Immature natural killer cell (primary cell): ENCODE data around the gene NTM. TPM values are rescaled to one million over a fixed set of nuclear protein-coding genes. Genes with fewer than 3 reads are reported as not detected.

ENCODE experiments used
- DNase-seq, 3 donors: peaks; one replicate each; pipeline ENCODE4 v3.0.0; 2022; ENCODE audit warnings: mixed read lengths in 1 of 3
- H3K27ac Mint-ChIP-seq, 6 donors: one replicate each; pipeline ENCODE4 v1.8.0; 2020; ENCODE audit warnings: mixed read lengths in 6 of 6, mild to moderate bottlenecking in 5 of 6, inconsistent platforms in 4 of 6, moderate library complexity in 3 of 6
- H3K27me3 Mint-ChIP-seq, 3 donors: one replicate each; pipeline ENCODE4 v1.8.0; 2020 to 2021; ENCODE audit warnings: low read depth in 3 of 3, mild to moderate bottlenecking in 3 of 3, mixed read lengths in 3 of 3, moderate library complexity in 3 of 3, inconsistent platforms in 1 of 3
- H3K36me3 Mint-ChIP-seq, 3 donors: one replicate each; pipeline ENCODE4 v1.8.0; 2020; ENCODE audit warnings: mixed read lengths in 3 of 3, inconsistent platforms in 2 of 3, mild to moderate bottlenecking in 2 of 3
- H3K4me1 Mint-ChIP-seq, 2 donors: one replicate each; pipeline ENCODE4 v1.8.0; 2020; ENCODE audit warnings: inconsistent platforms in 2 of 2, mild to moderate bottlenecking in 2 of 2, mixed read lengths in 2 of 2, moderate library complexity in 1 of 2
- H3K4me3 Mint-ChIP-seq, 5 donors: one replicate each; pipeline ENCODE4 v1.8.0; 2020; ENCODE audit warnings: mild to moderate bottlenecking in 5 of 5, mixed read lengths in 5 of 5, inconsistent platforms in 3 of 5, moderate library complexity in 3 of 5
- H3K9me3 Mint-ChIP-seq, 6 donors: one replicate each; pipeline ENCODE4 v1.8.0; 2020; ENCODE audit warnings: mild to moderate bottlenecking in 6 of 6, mixed read lengths in 6 of 6, inconsistent platforms in 4 of 6, moderate library complexity in 3 of 6
- polyA plus RNA-seq, 3 donors: library from polyadenylated mRNA; unstranded; fragments of 300-500 nt; fragmentation: Illumina TruSeq; gene quantifications; one replicate each; pipeline ENCODE4 v1.2.3, GENCODE V29; 2021

NTM gene
- polyA plus RNA-seq, 3 donors from 2014 or later: not detected

- H3K4me1 Mint-ChIP-seq: no peaks in the 10 kb centered on the region
- peaks cover 7 to 9% (median 8%) of the 10 kb centered on the region in 3 donors for H3K27me3 Mint-ChIP-seq
- no peak overlapping the region for H3K27ac Mint-ChIP-seq
- no peak for DNase-seq
- H3K36me3 Mint-ChIP-seq: peaks cover 0 to 3% (median 0%) of the 10 kb centered on the region in 3 donors
- peaks cover 0 to 14% (median under 1%) of the 10 kb centered on the region in 6 donors for H3K9me3 Mint-ChIP-seq
- H3K4me3 Mint-ChIP-seq: no peak overlapping the region
Observed at GRCh38 chr11:131914361-131914774, 544.0 kb downstream of the NTM start.

GRCh38 chr11:131916638-131917037 lies 546.2 kb downstream of the NTM start:
- H3K9me3 Mint-ChIP-seq: peaks cover 0 to 9% (median under 1%) of the 10 kb centered on the region in 6 donors
- no peak for DNase-seq
- H3K4me3 Mint-ChIP-seq: no peak overlapping the region
- peaks cover 3 to 7% (median 4%) of the 10 kb centered on the region in 3 donors for H3K27me3 Mint-ChIP-seq
- no peak overlapping the region for H3K27ac Mint-ChIP-seq
- H3K4me1 Mint-ChIP-seq: no peaks in the 10 kb centered on the region
- H3K36me3 Mint-ChIP-seq: no peaks in the 10 kb centered on the region

DNA sequence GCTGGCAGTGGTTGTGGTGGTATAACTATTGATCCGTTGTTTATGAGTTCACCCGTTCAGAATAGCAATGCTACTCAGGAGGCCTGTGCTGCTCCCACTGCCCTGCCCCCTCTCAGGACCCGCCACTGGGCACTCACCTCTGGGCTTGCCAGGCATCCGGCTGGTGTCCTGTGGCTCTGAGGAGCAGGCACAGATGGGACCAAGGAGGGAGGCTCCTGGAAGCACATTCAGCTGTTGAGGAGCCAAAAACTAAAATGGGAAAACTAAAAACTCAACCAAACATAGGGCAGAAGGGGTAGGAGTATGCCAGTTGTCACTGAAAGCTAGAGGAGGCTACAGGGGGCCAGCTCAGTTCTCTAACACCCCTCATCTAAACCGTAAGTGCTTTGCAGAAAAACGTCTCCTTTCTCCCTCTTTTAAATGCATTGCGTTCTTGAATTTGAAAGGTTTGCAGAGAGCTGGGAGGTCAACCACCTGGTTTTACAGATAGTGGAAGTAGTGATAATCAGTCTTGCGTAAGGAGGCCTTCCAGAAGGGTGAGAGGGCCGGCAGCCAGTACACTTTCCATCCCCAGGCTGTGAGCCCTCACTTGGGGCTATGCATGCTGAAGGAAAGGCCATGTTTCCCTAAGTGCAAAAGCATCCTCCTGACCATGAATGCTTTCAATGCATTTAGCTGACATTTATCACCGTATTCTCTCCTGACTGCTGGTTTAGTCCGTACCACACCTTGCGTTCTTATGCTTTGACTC lies 547.4 kb downstream of the NTM start:
- DNase-seq: no peak
- Mint-ChIP-seq H3K27ac (no peak overlapping the region), H3K4me1 (no peaks in the 10 kb centered on the region), H3K9me3 (peaks cover 0 to 6% (median 3%) of the 10 kb centered on the region in 6 donors), H3K36me3 (no peaks in the 10 kb centered on the region), H3K4me3 (no peak overlapping the region), H3K27me3 (peaks cover under 1 to 7% (median 2%) of the 10 kb centered on the region in 3 donors)

DNA sequence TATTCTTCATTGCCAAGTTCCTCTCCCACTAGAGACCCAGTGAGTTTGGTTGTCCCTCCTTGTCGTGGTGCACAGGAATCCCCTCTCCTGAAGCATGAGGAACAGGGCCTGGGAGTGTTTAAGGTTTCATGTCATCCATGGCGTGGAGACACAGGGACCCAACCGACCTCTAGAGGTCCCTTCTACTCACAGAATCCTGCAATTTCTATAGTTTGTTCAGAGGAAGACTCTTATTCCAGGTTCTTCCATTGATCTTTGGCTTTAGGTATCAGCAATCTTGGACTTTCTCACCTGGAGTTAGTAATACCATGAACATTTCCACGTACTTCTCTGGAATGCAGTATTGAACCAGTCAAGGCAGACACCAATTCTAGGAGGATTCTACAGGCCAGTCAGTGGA lies 548.2 kb downstream of the NTM start:
- no peak overlapping the region for H3K4me3 Mint-ChIP-seq
- DNase-seq: no peak
- no peak overlapping the region for H3K27ac Mint-ChIP-seq
- peaks cover 0 to 4% (median 2%) of the 10 kb centered on the region in 3 donors for H3K27me3 Mint-ChIP-seq
- H3K4me1 Mint-ChIP-seq: no peaks in the 10 kb centered on the region
- H3K36me3 Mint-ChIP-seq: no peaks in the 10 kb centered on the region
- peaks cover 0 to 5% (median 3%) of the 10 kb centered on the region in 6 donors for H3K9me3 Mint-ChIP-seq

DNA sequence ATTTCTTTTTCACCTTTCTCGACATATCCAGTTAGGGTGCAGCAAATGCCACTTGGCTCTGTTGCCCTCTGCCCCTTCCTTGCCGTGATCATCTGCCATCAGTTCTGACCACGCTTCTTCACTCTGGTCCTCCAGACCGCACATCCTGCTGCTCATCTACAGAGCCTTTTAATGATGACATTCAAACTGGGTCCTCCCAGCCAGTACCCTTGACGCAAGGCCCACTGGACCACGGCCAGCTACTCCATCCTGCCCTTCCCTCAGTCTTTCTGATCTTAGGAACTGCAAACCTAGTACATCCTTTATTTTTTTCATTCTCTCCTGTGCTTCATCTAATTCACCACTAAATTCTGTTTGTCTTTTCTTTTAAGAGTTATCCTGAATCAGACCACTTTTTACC lies 551.8 kb downstream of the NTM start:
- H3K9me3 Mint-ChIP-seq: peaks cover 0 to 15% (median 5%) of the 10 kb centered on the region in 6 donors
- no peak overlapping the region for H3K27ac Mint-ChIP-seq
- no peak overlapping the region for H3K4me3 Mint-ChIP-seq
- H3K36me3 Mint-ChIP-seq: no peaks in the 10 kb centered on the region
- no peaks in the 10 kb centered on the region for H3K4me1 Mint-ChIP-seq
- DNase-seq: no peak
- H3K27me3 Mint-ChIP-seq: peaks cover 0 to 3% (median 2%) of the 10 kb centered on the region in 3 donors

DNA sequence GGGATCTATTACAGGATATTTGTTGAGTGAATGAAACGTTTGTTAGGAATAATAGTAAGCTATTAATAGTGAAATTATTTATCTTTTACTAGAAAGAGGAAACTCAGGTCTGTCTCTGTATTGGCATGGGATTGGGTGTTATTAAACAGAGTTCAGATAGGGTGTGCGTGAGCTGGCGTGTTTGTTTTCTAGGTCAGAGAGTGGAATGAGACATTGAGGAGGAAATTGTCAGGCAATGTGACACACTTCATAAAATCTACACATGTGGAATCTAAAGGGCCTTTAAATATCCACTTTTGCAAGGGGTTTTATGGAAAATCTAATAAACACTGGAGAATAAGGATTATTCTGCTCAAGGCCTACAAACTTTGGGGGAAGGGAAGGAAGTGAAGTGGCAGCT lies 552.9 kb downstream of the NTM start:
- Mint-ChIP-seq H3K9me3 (peaks cover 0 to 15% (median 5%) of the 10 kb centered on the region in 6 donors), H3K36me3 (no peaks in the 10 kb centered on the region), H3K27ac (no peak overlapping the region), H3K27me3 (peaks cover 0 to 3% (median 2%) of the 10 kb centered on the region in 3 donors), H3K4me1 (no peaks in the 10 kb centered on the region), H3K4me3 (no peak overlapping the region)
- DNase-seq: no peak

DNA sequence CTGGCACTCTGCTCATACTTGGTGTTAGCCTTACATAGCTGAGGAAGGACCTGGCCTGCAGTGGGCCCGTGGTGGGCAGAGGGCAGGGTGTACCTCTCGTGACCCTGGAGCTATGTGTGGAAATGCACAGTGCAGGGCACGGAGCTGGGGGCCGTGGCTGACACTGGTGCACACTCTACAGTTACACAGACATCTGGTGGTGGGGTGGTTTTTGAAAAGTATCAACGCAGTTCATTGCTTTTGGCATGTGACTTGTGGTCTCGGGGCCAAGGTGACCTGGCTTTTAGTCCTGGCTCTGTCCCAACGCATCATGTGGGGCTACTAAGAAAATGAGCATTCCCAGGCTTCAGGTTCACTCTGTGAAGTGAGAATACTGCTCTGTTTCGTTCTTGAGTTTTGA lies 553.6 kb downstream of the NTM start:
- H3K4me1 Mint-ChIP-seq: no peaks in the 10 kb centered on the region
- H3K9me3 Mint-ChIP-seq: peaks cover 0 to 15% (median 5%) of the 10 kb centered on the region in 6 donors
- no peak overlapping the region for H3K4me3 Mint-ChIP-seq

DNA sequence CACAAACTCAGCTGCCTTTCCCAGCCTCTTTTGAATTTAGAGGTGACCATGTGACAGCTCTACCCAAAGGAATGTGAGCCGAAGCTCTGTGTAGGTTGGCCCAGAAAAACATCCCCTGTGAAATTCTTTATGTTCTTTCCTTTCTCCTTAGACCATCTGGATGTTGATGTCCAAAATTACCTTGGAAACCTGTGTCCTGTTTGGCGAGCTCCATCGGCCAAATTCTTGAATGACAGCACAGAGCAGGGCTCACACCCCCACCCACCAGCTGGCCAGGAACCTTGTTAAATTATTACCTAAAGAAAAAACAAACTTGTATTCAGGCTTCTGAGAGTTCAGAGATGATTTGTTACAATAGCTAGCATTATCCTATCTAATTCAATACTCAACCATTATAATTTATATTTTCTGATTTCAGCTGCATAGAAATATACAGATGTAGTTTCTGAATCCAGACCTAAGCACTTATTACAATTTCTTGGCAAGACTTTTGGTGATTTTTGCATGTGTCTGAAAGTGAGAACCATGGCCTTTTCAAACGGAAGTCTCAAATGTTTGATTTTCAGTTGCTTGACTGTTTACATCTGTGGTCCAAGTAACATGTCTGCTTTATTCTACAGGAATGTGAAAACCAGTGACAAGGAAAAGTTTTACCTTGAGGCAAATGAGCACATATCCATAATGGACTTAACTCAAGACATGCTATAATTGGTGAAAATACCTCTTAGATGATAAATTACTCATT lies 554.2 kb downstream of the NTM start:
- Mint-ChIP-seq H3K27me3 (peaks cover 1 to 9% (median 4%) of the 10 kb centered on the region in 3 donors), H3K4me1 (no peaks in the 10 kb centered on the region), H3K27ac (no peak overlapping the region), H3K36me3 (no peaks in the 10 kb centered on the region), H3K9me3 (peaks cover 0 to 15% (median 5%) of the 10 kb centered on the region in 6 donors), H3K4me3 (no peak overlapping the region)
- DNase-seq: no peak

More for the DNA sequence above, 553.6 kb downstream of the NTM start:
- Mint-ChIP-seq H3K27ac (no peak overlapping the region), H3K27me3 (peaks cover 0 to 6% (median 4%) of the 10 kb centered on the region in 3 donors), H3K36me3 (no peaks in the 10 kb centered on the region)
- no peak for DNase-seq

- no peaks in the 10 kb centered on the region for H3K36me3 Mint-ChIP-seq
- H3K27ac Mint-ChIP-seq: no peak overlapping the region
- peaks cover 2 to 9% (median 4%) of the 10 kb centered on the region in 3 donors for H3K27me3 Mint-ChIP-seq
- no peaks in the 10 kb centered on the region for H3K4me1 Mint-ChIP-seq
- no peak overlapping the region for H3K4me3 Mint-ChIP-seq
- DNase-seq: no peak
- H3K9me3 Mint-ChIP-seq: peaks cover 0 to 15% (median 5%) of the 10 kb centered on the region in 6 donors
Observed at GRCh38 chr11:131925829-131926228, 555.4 kb downstream of the NTM start.

DNA sequence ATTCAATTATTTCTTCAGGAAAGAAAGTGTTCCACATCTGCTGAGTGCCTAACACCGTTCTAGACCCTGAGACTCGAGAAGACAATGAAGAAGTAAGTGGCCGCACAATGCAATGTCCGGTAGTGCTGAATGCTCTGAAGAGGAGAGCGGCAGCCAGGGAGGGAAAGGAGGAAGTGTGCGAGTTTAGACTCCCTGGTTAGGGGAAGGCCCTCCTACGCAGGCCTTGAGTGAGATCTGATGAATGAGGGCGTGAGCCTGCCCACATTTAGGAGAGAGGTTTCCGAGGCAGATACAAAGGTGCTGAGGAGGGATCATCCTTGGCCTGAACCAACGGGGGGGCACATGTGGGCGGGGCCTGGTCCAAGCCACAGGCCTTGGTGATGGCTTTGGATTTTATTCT lies 558.6 kb downstream of the NTM start:
- no peak overlapping the region for H3K27ac Mint-ChIP-seq
- H3K4me1 Mint-ChIP-seq: no peaks in the 10 kb centered on the region
- H3K9me3 Mint-ChIP-seq: peaks cover 0 to 16% (median 5%) of the 10 kb centered on the region in 6 donors
- H3K4me3 Mint-ChIP-seq: no peak overlapping the region
- DNase-seq: no peak
- H3K36me3 Mint-ChIP-seq: no peaks in the 10 kb centered on the region
- H3K27me3 Mint-ChIP-seq: peaks cover 2 to 7% (median 2%) of the 10 kb centered on the region in 3 donors

DNA sequence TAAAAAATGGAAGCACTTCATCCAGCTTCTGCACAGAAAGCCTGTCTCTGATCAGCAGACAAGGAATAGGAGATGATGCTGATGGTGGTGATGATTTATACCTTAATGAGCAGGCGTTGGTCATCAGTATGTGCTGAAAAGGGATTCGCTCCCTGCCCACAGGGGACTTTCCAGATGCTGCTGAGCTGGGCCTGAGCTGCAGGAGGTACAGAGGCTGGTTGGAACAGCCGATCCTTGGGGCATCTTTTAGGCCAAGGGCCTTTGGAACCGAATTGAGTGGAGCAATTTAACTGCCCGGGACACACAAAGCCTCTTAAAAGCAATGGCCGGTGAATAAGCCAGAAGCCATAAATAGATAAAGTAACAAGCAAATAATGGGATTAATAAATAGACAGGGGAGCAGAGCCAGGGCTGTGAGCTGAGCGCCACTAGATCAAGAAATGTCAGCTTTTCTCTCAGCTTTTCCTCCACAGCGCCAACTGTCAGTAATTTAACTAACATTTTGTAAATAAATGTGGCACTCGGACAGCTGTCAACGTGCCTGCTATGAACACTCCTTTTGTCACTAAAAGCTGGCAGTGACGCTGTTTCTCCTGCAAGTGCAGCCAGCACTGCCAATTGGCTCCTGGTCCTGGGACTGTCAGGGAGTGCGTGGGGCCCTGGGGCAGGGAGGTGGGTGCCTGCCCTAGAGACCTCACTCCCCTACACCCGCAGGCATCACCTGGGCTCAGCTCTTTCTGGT lies 562.3 kb downstream of the NTM start:
- no peak overlapping the region for H3K27ac Mint-ChIP-seq
- H3K4me1 Mint-ChIP-seq: no peaks in the 10 kb centered on the region
- peaks cover 0 to 10% (median 3%) of the 10 kb centered on the region in 6 donors for H3K9me3 Mint-ChIP-seq
- H3K4me3 Mint-ChIP-seq: no peak overlapping the region
- no peak for DNase-seq
- no peaks in the 10 kb centered on the region for H3K36me3 Mint-ChIP-seq
- H3K27me3 Mint-ChIP-seq: peaks cover 5 to 6% (median 5%) of the 10 kb centered on the region in 3 donors

GRCh38 chr11:131934006-131934405 lies 563.6 kb downstream of the NTM start:
- Mint-ChIP-seq H3K9me3 (peaks cover 0 to 10% (median 3%) of the 10 kb centered on the region in 6 donors), H3K36me3 (no peaks in the 10 kb centered on the region), H3K4me1 (no peaks in the 10 kb centered on the region), H3K27ac (no peak overlapping the region), H3K4me3 (no peak overlapping the region), H3K27me3 (peaks cover 2 to 6% (median 3%) of the 10 kb centered on the region in 3 donors)
- no peak for DNase-seq

DNA sequence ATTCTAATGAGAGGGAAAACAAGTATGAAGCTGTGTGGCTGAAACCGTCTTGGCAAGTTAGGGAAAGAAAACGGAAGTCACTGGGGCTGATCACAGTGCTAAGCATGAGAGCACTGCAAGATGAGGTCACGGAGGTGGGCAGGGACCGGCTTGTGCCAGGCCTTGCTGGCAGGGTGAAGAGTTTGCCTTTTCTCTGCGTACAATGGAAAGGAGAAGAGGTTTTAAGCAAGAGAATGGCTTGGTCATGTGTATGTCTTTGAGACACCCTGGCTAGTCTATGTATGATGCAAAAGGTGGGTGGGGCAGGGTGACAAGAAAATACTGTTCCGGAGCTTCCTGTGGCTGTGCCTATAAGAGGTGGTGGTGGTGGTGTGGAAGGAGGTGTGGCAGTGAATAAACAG lies 567.9 kb downstream of the NTM start:
- no peaks in the 10 kb centered on the region for H3K36me3 Mint-ChIP-seq
- H3K9me3 Mint-ChIP-seq: peaks cover 0 to 13% (median 3%) of the 10 kb centered on the region in 6 donors
- H3K27me3 Mint-ChIP-seq: peaks cover 0 to 3% (median 3%) of the 10 kb centered on the region in 3 donors
- H3K27ac Mint-ChIP-seq: no peak overlapping the region
- H3K4me3 Mint-ChIP-seq: no peak overlapping the region
- H3K4me1 Mint-ChIP-seq: no peaks in the 10 kb centered on the region
- no peak for DNase-seq
